Thyroid gland (tissue), 4 donors: Measurements from ENCODE around the gene PCNA. TPM values are rescaled to one million over a fixed set of nuclear protein-coding genes. Genes with fewer than 3 reads are reported as not detected.

Source experiments
- DNase-seq, 2 donors: peaks; one replicate each; pipeline ENCODE4 v3.0.0-alpha.2; 2019
- H3K27ac ChIP-seq, 3 donors: fragments of 200-600 bp; sonication (generic); 1 replicate in 2 of 3; 2 replicates in 1 of 3; pipeline ENCODE4 v1.5.1; 2016 to 2019; ENCODE audit warnings: mild to moderate bottlenecking in 1 of 3, moderate library complexity in 1 of 3
- H3K27me3 ChIP-seq: fragments of 200-600 bp; sonication (generic); one replicate; pipeline ENCODE4 v1.5.1; 2019
- H3K36me3 ChIP-seq, 2 donors: fragments of 200-600 bp; sonication (generic); one replicate each; pipeline ENCODE4 v1.5.1; 2016 to 2019
- H3K4me1 ChIP-seq, 2 donors: fragments of 200-600 bp; sonication (generic); one replicate each; pipeline ENCODE4 v1.5.1; 2017 to 2019
- H3K4me3 ChIP-seq, 3 donors: fragments of 200-600 bp; sonication (generic); replicated peaks in 1 of 3; 1 replicate in 2 of 3; 2 replicates in 1 of 3; pipeline ENCODE4 v1.5.1; 2016; ENCODE audit warnings: mild to moderate bottlenecking in 1 of 3
- H3K9me3 ChIP-seq: fragments of 200-600 bp; sonication (generic); one replicate; pipeline ENCODE4 v1.5.1; 2017
- POLR2A ChIP-seq, 2 donors: fragments of 450-650 bp; IDR thresholded peaks; one replicate each; pipeline ENCODE4 v1.6.1; 2017; ENCODE audit warnings: antibody characterized with exemption in 2 of 2, mild to moderate bottlenecking in 2 of 2, moderate library complexity in 1 of 2
- WGBS, 2 donors: methylation state at CpG; one replicate each; pipeline ENCODE4 v1.1.5; 2017; 5-methylcytosine and 5-hydroxymethylcytosine counted together
- intact Hi-C: fragments of 100-400 bp; cut with DNase I; formaldehyde crosslinking; loops from one replicate; pipeline ENCODE4 v1.15.1; 2023
- total RNA-seq, 4 donors: library from RNA; depleted of rRNA; stranded (reverse); fragments of >200 nt; gene quantifications; one replicate each; pipeline ENCODE4 v1.2.3, GENCODE V29; 2016
- TF ChIP-seq, protein P1 (sequence below), 6 experiments: fragments of 200-600 bp in 3 of 6; fragments of 450-650 bp in 3 of 6; sonication (generic) in 3 of 6; IDR thresholded peaks; one replicate each; pipeline ENCODE4 v1.5.1; 2016 to 2019; ENCODE audit warnings: antibody characterized with exemption in 6 of 6, mild to moderate bottlenecking in 2 of 6, inconsistent platforms in 1 of 6, moderate library complexity in 1 of 6

Gene PCNA
- total RNA-seq, 4 donors from 2014 or later, result 35.1 to 66.1 (median 55.8) TPM

- TF ChIP-seq, protein P1, sequence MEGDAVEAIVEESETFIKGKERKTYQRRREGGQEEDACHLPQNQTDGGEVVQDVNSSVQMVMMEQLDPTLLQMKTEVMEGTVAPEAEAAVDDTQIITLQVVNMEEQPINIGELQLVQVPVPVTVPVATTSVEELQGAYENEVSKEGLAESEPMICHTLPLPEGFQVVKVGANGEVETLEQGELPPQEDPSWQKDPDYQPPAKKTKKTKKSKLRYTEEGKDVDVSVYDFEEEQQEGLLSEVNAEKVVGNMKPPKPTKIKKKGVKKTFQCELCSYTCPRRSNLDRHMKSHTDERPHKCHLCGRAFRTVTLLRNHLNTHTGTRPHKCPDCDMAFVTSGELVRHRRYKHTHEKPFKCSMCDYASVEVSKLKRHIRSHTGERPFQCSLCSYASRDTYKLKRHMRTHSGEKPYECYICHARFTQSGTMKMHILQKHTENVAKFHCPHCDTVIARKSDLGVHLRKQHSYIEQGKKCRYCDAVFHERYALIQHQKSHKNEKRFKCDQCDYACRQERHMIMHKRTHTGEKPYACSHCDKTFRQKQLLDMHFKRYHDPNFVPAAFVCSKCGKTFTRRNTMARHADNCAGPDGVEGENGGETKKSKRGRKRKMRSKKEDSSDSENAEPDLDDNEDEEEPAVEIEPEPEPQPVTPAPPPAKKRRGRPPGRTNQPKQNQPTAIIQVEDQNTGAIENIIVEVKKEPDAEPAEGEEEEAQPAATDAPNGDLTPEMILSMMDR (IDR thresholded peaks at IDR 0.05), result no peak
- TF ChIP-seq POLR2A (IDR thresholded peaks at IDR 0.05), result no peak
- Histone ChIP-seq H3K36me3 (no peaks in the 10 kb centered on the region), H3K4me1 (peaks cover 4 to 24% of the 10 kb centered on the region in 2 donors), H3K4me3 (no peak overlapping the region), H3K27ac (no peak overlapping the region), H3K9me3 (no peaks in the 10 kb centered on the region), H3K27me3 (no peaks in the 10 kb centered on the region)
- no peak for DNase-seq
- intact Hi-C loops, result no loop called here
These were observed 20.4 kb upstream of the PCNA start for GRCh38 chr20:5140195-5140594.

DNA sequence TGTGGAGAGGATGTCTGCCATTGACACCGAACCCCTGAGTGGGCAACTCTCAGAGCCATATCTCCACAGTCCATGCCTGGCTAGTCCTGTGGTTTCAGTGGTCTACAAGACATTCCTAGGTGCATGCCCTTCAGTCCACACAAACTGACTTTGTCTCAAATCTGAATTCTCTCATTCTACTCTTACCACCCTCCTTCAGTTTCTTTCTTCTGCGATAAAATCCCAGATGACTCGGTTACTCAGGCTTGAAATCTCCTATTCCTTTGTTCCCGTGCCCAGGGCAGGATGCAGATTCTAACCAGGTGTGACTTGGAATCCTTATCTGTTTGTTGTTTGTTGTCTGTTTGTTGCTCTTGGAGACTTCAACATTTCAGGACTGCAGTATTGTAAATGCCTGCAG is 16.3 kb upstream of the PCNA start:
- H3K9me3 ChIP-seq, result no peaks in the 10 kb centered on the region
- no peak for TF ChIP-seq POLR2A (IDR thresholded peaks at IDR 0.05)
- TF ChIP-seq, protein P1 (IDR thresholded peaks at IDR 0.05), result no peak
- H3K27me3 ChIP-seq, result no peaks in the 10 kb centered on the region
- WGBS, 2 donors, result 64 to 75% methylated on average over 4 of the region's 4 CpGs
- intact Hi-C loops, result no loop called here
- no peak for DNase-seq
- H3K27ac ChIP-seq, result no peak overlapping the region
- no peaks in the 10 kb centered on the region for H3K36me3 ChIP-seq
- H3K4me1 ChIP-seq, result peaks cover 3 to 14% of the 10 kb centered on the region in 2 donors
- no peak overlapping the region for H3K4me3 ChIP-seq

DNA sequence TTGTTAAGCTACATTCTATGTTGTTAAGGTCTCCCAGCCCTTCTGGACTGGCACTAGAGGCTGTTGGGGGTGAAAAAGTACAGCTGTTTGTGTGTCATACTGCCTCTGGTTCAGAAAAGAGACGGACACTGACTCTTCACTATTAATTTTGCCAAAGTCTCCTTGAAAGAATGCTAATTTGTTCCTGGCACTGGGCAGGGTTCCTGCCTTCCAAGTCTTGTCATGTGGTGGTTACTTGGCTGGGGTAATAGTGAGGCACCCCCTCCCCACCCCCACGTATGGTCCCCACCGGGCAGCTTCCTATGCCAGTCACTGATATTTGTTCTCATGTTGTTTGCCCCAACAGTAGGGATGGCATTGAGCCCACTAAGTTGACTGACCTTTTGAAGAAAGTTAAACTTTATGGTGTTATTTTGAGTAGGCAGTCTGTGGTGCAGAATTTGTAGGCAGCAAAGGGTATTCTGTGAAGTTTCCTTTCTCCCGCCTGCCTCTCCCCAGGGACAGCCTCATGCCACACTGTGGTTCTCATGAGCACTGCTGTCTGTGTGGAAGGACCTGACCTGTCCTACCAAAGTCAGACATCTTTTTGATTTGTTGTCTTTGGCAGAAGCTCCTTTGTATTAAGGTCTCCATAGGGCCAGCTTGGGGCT is 15.7 kb upstream of the PCNA start:
- H3K9me3 ChIP-seq, result no peaks in the 10 kb centered on the region
- no peaks in the 10 kb centered on the region for H3K27me3 ChIP-seq
- H3K4me3 ChIP-seq, result no peak overlapping the region
- 84 to 89% methylated on average over 4 of the region's 4 CpGs for WGBS, 2 donors
- no peak for DNase-seq
- no peak for TF ChIP-seq POLR2A (IDR thresholded peaks at IDR 0.05)
- TF ChIP-seq, protein P1 (IDR thresholded peaks at IDR 0.05), result no peak
- H3K36me3 ChIP-seq, result no peaks in the 10 kb centered on the region
- peaks cover 3 to 9% of the 10 kb centered on the region in 2 donors for H3K4me1 ChIP-seq
- intact Hi-C loops, result no loop called here
- no peak overlapping the region for H3K27ac ChIP-seq

- Histone ChIP-seq H3K9me3 (no peaks in the 10 kb centered on the region), H3K4me3 (no peak overlapping the region), H3K27me3 (no peaks in the 10 kb centered on the region), H3K27ac (no peak overlapping the region), H3K4me1 (peaks cover 3 to 10% of the 10 kb centered on the region in 2 donors), H3K36me3 (no peaks in the 10 kb centered on the region)
- no peak for DNase-seq
- WGBS, 2 donors, result 89 to 90% methylated on average over 6 of the region's 6 CpGs
- intact Hi-C loops, result no loop called here
- TF ChIP-seq, protein P1 (IDR thresholded peaks at IDR 0.05), result no peak
- no peak for TF ChIP-seq POLR2A (IDR thresholded peaks at IDR 0.05)
These were observed 14.2 kb upstream of the PCNA start for GRCh38 chr20:5133998-5134397.

- no peak for TF ChIP-seq POLR2A (IDR thresholded peaks at IDR 0.05)
- TF ChIP-seq, protein P1 (IDR thresholded peaks at IDR 0.05), result no peak
- DNase-seq, result no peak
- Histone ChIP-seq H3K4me3 (no peak overlapping the region), H3K27me3 (no peaks in the 10 kb centered on the region), H3K36me3 (no peaks in the 10 kb centered on the region), H3K27ac (no peak overlapping the region), H3K9me3 (no peaks in the 10 kb centered on the region), H3K4me1 (peaks cover 13 to 18% of the 10 kb centered on the region in 2 donors)
- intact Hi-C loops, result no loop called here
- 87 to 90% methylated on average over 5 of the region's 5 CpGs for WGBS, 2 donors
These were observed 11.7 kb upstream of the PCNA start for GRCh38 chr20:5131502-5131901.
